ENCODE measurements around the gene CFAP74.

GRCh38 chr1:2021550-2021949 lies 18.0 kb upstream of the CFAP74 start:
- no peak for TF ChIP-seq CTCF (IDR thresholded peaks at IDR 0.05; ENCODE audit: poor library complexity)
- TF ChIP-seq EZH2 (IDR thresholded peaks at IDR 0.05; ENCODE audit: borderline replicate concordance) = no peak
- TF ChIP-seq EZH2phosphoT487 (IDR thresholded peaks at IDR 0.05; ENCODE audit: low read depth, severe bottlenecking, unreplicated experiment) = no peak
